GM18508 (cell line): Measurements from ENCODE around the gene CYSTM1.
"Not testable (repeated sequence)": the region's sequence is repeated elsewhere in the genome, so short reads cannot be mapped to it uniquely, and the experiment has no call there.

ENCODE experiments used
- ATAC-seq: cut with Tn5 transposase; IDR thresholded peaks from one replicate; pipeline ENCODE4 v1.9.1; 2021; ENCODE audit warnings: moderate number of reproducible peaks; ENCODE audit not compliant: insufficient read depth, unreplicated experiment

Gene CYSTM1

DNA sequence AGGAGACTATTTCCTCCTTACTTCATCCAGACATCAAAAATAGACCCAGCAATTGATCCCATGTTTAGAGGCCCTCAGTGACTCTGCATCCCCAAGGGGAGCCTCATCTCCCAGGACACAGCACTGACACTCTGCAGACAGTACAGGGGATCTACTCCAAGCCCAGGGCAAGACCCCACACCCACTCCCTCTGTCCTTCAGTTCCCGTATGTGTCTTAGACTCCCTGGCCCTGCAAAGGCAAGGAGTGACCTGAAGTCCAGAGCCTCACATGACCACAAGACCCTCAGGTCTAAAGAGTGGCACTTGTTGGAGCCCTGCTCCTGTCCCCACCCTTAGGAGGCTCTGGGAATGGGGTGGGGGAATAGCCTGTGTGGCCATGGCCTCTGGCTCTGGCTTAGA lies 27.5 kb upstream of the CYSTM1 start:
- no peak for ATAC-seq

DNA sequence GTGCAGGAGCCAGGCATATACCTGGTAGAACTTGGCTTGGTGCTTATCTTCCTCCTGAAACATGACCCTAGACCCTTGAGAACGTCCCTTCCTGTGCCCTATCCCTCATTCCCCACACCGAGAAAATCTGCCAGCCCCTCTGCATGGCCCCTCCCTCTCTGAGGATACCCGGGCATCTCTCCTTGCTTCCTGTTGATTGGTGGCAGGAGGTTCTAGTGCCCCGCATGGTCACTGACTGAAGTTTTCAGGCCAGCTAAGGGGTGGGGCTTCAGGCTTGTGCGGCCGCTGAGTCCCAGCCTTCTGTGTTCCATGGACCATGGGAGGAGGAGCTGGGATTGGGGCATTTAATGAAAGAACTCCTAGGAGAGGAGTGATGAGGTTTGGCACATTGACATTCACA lies 26.5 kb upstream of the CYSTM1 start:
- no peak for ATAC-seq

DNA sequence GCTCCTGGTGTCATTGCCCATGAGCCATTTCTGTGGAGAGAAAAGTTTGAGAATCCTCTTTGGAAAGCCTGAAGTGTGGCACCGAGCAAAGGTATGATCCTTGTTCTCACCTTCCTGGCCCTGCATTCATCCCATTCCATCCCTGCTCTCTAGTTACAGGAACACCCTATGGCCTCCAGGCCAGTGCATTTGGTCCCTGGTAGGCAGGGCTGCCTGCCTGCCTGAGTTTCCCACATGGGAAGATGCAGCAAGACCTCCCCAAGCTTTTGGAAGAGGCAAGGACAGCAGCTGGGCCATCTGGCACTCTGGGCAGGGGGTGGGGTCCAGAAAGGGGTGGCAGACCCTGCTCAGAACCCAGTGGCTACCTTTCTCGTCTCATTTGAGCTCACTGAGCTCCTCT lies 24.8 kb upstream of the CYSTM1 start:
- ATAC-seq: no peak

DNA sequence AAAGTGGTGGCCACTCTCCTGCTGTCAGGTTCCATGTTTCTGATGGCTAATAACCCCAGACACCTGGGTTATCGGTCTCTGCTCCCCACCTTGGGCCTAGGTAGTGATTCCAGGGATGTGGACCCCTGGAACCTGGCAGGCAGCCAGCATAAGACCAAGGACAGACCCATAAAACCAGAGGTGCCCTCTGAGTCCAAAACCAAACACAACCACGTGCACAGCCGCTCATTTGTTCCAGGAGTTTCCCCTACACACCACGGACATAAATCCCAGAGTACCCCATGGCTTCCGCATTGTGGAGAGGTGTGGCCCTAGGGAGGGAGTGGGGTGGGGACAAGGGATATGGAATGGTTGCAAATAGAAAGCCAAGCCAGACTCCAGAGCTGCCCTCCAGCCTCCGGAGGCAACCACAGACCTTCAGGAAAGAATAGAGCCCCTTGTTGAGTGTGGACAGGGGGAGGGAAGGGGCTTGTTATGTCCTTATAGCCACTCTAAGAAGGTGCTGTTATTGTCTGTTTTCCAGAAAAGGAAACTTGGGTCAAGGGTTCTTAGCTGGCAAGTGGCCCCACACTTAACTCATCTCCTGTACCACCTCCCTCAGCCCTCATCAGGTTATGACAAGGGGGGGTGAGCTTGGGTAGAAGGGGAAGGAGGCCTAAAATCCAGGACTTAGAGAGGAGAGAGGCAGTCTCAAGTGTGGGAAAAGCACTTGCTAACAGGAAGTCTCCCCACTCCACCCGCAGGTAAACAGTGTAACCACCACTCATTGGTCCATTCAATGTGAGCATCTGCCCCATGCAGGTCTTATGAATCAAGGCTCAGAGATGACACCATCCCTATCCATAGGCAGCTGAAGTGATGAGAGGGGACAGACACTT lies 23.6 kb upstream of the CYSTM1 start:
- ATAC-seq: no peak

DNA sequence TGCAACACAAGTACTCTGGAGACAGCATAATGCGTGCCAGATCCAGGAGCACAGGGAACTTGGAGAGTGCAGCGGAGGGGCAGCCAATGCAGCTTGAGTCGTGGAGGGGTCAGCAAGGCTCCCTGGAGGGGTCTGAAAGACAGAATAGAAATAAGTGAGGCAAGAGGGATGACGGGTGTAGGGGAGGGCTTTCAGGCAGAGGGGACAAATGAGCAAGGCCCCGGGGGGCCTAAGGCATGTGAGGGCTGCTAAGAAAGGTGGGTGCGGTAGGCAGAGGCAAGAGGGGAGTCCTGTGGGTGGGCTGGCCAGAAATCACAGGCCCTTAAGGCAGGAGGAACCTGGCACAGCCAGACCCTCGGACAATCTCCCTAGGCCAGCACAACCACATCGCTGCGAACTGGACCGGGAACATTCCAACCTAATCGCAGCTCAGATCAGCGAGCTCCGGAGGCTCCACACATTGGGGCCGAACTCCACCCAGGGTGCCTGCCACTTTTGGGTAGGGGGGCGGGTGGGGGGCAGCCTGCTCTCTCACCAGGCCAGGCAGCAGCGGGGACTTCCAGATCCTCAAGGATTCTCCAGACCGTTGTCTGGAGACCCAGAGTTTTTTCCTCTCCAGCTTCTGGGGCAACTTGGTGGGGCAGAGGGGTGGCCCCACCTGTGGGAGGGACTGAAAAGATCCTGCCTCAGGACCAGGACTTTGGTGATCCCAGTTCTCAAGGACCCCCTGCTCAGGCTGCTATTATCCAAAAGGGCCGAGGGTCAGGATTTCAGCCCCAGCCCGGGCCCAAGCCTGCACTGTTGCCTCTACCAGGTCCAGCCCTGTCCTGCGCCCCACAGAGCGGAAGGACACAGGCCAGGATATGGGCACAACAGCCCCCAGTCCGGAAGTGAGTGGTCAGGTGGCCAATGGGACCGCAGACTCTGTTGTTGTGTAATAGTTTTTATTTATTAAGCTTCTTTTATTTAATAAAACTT lies 22.7 kb upstream of the CYSTM1 start:
- no peak for ATAC-seq

DNA sequence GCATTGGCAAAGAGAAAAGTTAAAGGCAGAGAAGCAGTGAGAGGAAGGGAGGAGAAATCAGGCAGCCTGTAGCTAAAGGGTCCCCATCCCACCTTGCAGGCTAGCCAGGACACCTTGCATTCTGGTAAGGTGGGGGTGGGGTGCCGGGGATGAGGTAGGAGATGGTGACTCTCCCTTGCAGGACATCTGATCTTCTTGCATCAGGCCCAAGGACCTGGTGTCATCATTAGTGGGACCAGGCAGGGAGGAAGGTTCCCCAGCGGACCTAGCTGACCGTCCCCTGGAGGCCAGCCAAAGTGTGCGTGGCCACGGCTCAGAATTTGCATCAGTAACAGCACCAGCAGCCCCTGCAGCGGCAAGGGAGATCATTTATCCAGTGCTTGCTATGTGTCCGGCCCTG lies 21.7 kb upstream of the CYSTM1 start:
- no peak for ATAC-seq

DNA sequence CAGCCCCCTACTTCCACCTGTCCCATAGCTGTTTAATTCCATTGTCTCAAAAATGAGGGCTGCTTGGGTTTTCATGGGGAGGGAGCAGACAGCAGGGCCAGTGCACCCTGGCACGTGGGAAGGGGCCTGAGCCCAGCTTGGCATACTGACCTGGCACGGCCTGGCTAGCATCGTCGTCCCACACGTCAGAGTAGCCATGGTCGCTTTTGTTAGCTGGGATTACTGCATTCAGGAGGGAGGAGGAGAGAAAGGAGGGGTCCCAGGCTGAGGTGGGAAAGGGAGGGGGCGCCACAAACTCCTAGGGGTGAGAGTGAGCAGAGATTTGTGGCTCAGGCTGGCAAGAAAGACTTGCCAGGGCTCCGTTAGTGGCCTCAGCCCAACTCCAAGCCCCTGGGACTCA lies 21.1 kb upstream of the CYSTM1 start:
- ATAC-seq: no peak

DNA sequence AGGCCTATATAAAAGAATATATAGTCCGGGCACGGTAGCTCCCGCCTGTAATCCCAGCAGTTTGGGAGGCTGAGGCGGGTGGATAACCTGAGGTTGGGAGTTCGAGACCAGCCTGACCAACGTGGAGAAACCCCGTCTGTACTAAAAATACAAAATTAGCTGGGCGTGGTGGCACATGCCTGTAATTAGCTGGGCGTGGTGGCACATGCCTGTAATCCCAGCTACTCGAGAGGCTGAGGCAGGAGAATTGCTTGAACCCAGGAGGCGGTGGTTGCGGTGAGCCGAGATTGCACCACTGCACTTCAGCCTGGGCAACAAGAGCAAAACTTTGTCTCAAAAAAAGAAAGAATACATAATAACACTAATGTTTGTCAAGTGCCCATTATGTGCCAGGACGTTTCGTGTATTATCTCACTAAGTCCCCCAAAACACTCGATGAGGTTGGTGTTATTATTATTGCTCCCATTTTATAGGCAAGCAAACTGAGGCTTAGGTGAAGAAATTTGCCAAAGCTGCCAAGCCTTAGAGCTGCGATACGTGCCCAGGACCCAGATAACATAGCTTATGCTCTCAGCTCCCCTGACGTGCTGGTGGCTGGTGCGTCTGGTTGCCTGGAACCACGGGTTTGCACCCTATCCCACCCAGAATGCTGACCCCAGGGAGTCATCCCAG lies 20.1 kb upstream of the CYSTM1 start:
- ATAC-seq: not testable (repeated sequence)

DNA sequence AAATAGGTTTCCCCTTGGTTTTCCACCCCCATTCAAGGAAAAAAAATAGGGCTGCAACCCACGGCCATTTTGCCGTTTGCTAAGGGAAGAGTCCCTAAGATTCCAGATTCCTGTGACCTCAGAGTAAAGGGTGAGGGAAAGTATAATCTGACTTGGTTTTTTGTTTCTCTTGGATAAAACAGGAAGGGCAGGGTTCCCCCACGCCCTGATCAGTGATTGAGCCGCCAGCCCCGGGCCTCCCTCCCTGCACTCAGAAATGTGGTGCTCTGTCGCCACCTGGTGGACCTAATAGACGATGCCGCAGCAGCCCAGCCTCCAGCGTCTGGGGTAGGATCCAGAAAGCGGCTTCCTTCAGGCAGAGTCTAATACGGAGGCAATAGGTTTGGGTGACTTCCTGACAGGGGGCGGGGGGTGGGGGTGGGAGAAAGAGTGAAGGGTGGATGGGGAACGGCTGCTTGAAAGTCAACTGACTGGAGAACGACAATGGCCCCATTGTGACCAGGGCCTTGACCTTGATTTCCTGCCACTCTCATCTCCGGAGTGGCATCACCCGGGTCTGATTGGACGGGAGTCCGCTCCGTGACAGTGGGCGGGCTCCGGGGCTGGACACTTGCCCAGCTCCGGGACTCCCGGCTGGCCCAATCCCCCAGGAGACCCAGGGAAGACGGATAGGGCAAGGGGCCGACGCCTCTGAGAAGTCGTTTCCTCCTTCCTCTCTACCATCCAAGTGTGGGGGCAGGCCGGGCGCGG lies 17.8 kb upstream of the CYSTM1 start:
- peak; percentile 71 for ATAC-seq

DNA sequence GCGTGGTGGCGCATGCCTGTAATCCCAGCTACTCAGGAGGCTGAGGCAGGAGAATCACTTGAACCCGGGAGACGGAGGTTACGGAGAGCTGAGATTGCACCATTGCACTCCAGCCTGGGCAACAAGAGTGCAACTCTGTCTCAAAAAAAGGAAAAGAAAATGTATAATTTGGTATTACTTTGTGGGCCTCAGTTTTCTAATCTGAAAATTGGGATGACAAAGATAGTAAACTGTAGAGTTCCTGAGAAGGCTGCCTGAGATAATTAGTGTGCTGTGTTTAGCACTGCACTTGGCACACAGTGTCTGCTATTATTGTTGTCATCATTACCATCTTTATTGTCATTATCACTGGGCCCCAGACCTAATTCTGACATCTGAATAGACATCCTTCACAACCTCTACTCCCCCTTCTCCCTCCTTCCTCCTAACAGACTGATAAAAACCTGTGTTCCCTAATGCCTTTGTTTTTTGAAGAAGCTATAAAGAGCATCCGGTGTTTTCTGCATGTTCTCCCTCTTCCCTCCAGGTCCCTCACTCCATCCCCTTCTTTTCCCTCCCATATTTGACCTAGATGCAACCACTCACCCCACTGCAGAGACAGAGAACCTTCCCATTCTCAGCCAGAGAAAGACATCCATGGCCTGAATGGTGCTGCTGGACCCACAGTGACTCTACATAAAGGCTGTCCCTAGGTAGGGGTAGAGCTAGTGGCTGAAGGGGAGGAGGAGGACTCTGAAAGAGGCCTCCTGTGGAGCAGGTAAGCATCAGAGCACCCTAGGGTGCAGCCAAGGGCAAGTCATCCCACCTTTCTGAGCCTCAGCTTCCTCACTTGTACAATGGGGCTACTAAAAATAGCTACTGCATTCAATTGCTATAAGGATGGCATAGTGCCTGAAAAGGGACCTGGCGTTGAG lies 15.7 kb upstream of the CYSTM1 start:
- no peak for ATAC-seq

DNA sequence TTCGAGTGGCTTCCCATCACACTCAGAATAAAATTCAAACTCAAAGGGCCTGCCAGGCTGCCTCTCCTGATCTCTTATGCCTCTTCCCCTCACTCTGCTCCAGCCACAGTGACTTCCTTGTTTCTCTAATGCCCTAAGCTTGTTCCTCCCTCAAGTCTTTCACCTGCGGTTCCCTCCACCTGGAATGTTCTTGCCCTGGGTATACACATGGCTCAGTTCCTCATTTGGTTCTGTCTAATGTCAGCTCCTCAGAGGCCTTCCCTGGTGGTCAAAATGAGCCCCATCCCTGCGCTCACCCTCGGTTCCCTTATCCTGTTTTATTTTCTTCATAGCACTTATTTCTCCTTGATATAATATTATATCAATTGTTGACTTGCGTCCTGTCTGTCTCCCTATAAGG lies 12.7 kb upstream of the CYSTM1 start:
- no peak for ATAC-seq

DNA sequence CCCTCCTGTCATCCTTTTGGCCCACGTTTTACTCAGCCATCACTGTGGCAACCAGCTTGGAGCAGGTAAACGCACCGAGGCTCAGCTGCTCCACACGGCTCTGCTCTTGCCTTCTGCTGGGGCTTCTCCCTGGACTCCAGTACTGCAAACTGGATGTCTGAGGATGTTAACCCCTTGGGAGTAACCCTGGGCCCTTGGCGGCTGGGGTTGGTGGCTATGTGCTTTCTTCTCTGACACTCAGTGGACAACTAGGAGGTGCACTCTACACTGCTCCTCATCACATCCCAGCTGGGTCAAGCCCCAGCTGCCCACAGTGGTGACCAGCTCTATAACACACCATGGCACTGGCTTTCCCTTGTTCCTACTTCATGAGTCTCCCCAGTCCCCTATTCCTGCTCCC lies 12.2 kb upstream of the CYSTM1 start:
- no peak for ATAC-seq

DNA sequence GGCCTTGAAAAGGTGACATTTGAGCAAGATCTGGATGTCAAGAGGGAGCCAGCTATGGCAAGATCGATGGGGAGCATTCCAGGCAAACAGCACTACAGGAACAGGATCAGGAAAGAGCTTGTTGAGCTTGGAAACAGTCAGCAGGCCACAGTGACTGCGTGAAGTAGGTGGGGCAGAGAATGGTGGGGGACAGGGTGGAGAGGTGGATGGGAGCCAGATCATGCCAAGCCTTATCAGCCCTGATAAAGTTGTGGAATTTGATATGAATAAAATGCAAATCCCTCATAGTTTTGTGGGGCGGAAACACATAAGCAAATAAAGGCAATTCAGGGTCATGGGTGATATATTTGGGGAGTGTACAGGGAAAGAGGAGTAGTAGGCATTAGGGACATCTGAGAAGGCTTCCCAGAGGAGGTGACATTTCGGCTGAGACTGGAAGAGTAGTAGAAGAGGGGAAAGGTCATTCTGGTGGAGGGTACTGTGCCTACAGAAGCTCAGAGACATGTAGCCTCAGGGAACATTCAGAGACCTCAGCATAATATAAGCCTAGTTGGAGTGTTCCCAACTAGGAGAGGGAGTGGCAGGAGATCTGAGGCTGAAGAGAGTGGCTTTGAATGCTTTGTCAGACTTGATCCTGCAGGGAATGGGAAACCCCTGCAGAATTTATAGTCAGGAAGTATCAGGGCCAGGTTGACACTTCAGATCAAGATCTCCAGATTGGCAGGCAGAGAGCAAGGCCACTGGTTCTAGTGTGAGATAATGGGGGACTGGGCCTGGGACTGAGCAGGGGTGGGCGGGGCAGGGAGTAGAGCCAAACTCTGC lies 9.7 kb upstream of the CYSTM1 start:
- ATAC-seq: no peak

DNA sequence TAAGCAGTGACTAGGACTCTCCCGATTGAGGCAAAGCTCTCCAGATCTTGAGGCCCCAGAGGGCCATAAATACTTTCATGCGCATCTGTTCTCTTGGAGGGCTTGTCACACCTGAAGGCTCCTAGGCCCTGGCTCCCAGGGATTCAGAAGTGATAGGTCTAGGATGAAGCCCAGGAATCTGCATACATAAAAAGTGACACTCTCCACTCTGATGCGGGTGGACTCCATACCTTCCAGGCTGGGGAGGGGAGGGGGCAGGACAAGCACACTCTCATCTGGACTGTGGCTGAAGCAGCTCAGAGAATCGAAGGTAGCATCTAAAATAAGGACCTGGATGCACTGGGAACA lies 9.1 kb upstream of the CYSTM1 start:
- no peak for ATAC-seq

DNA sequence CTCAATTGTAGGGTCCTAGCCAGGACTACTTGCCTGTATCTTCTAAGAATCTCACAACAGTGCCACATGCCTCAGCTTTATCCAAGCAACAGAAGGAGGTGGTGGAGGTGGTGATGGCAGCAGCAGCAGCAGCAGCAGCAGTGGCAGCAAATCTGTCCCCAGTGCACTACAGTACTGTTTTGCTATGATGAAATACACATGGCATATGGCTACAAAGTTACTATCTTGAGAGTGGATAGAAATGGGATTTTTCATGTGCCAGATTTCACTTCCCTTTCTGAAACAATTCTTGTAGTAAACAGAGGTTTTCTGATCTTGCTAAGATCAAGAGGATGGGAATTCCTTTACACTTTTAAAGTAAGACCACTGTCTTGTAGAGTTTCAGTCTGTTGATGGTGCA lies 8.1 kb upstream of the CYSTM1 start:
- no peak for ATAC-seq

DNA sequence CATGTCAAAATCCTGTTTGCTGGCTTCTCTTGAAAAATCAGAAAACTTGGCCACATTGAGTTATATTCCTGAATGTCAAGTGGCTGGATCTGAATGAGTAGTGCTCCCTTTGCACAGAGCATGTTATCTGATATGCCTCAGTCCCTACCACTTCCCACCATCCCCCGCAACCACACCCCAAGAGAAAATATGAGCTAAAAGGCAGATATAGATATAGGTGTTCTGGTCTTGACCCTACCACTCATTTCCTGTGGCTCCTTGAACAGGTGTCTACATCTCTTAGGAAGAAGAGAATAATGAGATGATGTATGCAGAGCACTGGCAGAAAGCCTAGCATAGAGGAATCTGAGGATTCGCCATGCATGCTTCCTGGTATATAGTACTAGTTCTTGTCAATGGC lies 6.6 kb upstream of the CYSTM1 start:
- ATAC-seq: no peak

DNA sequence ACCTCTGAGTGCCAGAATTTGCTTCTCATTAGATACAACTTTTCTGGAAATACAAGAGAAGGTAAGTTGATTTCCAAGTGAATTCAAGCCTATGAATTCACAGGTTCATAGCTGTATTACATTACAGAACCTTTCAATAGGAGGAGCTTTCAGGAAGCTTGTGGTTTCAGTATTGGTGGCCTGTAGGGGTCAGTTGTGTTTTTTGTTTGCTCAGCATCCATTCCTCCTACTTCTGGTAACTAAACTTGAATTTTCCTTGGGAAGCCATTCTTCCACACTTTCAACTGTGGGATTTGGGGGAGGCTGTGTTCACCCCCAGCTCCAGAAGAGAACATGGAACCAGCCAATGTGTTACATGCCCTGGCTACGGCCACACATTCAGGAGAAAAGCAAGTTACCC lies 5.6 kb upstream of the CYSTM1 start:
- no peak for ATAC-seq

DNA sequence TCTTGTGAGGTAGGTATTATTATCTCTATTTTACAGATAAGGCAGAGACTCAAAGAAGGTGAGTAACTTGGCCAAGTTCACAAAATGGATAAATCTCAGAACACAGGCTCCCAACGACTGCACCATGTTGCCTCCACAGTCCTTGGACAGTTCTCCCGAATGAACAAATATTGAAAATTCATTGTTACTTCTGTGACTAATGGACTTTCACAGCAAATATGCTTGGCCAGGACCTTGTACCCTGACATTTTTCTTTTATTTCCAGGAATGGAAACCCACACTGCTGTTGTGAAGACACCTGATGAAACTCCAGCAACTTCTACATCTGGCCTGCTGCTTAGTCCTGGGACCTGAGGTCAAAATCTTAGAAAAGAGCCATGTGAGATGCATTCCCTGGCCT lies 2.5 kb upstream of the CYSTM1 start:
- ATAC-seq: no peak
